Mammary epithelial cell (primary cell): Measurements from ENCODE around the gene FARP1.

Experiments used
- CTCF ChIP-seq, 2 donors: IDR thresholded peaks in 1 of 2; conservative IDR thresholded peaks in 1 of 2; 2 replicates each; pipeline ENCODE4 v1.5.1; 2011 to 2012; ENCODE audit warnings: inconsistent platforms in 2 of 2, low read length in 2 of 2, mild to moderate bottlenecking in 2 of 2, control low read depth in 1 of 2, low read depth in 1 of 2; ENCODE audit not compliant: insufficient read depth in 1 of 2; ENCODE audit errors: extremely low read depth in 1 of 2
- EZH2 ChIP-seq: IDR thresholded peaks from 2 replicates; pipeline ENCODE4 v1.6.1; 2012; ENCODE audit warnings: low read length, inconsistent platforms, borderline replicate concordance

DNA sequence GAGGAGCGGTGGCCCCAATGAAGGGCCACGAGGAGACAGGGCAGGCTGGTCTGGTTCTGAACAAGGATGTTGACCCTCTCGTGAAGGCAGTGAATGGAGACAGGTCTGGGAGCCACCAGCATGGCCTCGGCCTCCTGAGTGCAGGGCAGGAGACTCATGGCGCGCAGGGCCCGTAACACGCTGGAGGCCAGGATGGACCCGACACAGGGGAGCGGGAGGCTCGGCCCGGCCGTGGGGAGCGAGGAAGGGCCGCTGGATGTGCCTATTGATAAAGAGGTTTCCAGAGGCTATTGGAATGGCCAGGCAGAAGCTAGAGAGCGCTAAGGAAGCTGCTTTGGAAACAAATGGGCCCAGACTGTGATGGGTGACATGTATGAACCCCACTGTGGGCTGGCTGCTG lies 301.5 kb downstream of the FARP1 start:
- TF ChIP-seq CTCF (conservative IDR thresholded peaks at IDR 0.05 in 1 of 2, IDR thresholded peaks at IDR 0.05 in 1 of 2; ENCODE audit: extremely low read depth in 1 of 2, insufficient read depth in 1 of 2, low read depth in 1 of 2, low read length in 2 of 2) (no peak), EZH2 (no peak)
